MM.1S (cell line): ENCODE measurements around the gene TMC8.

ENCODE experiments used
- CTCF ChIP-seq: fragments of 300-600 bp; sonication (generic); IDR thresholded peaks from 2 replicates; pipeline ENCODE4 v1.5.1; 2016; ENCODE audit warnings: antibody characterized with exemption, low read length, mixed read lengths
- EZH2 ChIP-seq: fragments of 300-600 bp; sonication (generic); optimal IDR thresholded peaks from 2 replicates; pipeline ENCODE3; 2017; ENCODE audit warnings: low read depth, mild to moderate bottlenecking, antibody characterized with exemption, low read length, mixed read lengths
- EZH2phosphoT487 ChIP-seq: fragments of 300-600 bp; sonication (generic); IDR thresholded peaks from 2 replicates; pipeline ENCODE4 v1.6.1; 2018; ENCODE audit warnings: antibody characterized with exemption, low read length

GRCh38 chr17:78116411-78116810, 14.2 kb upstream of the TMC8 start:
- TF ChIP-seq EZH2 (no peak), CTCF (no peak), EZH2phosphoT487 (no peak)
